ENCODE data around the gene SAMD11. TPM values are rescaled to one million over a fixed set of nuclear protein-coding genes. Genes with fewer than 3 reads are reported as not detected.
"Not testable (repeated sequence)": the region's sequence is repeated elsewhere in the genome, so short reads cannot be mapped to it uniquely, and the experiment has no call there.

The SAMD11 gene
- total RNA-seq, 1 donor, result not detected

- no peaks in the 10 kb centered on the region for H3K9me3 ChIP-seq (ENCODE audit: low read depth, low read length)
- no peak overlapping the region for H3K4me3 ChIP-seq (ENCODE audit: low read length)
- H3K27me3 ChIP-seq (ENCODE audit: insufficient read depth, low read length), result peaks cover 29% of the 10 kb centered on the region
- peaks cover 11% of the 10 kb centered on the region for H3K4me1 ChIP-seq (ENCODE audit: insufficient read depth, low read length)
These were observed 17.4 kb downstream of the SAMD11 start for GRCh38 chr1:941015-941587.

GRCh38 chr1:941588-942383 lies 18.1 kb downstream of the SAMD11 start:
- H3K9me3 ChIP-seq (ENCODE audit: low read depth, low read length), result no peaks in the 10 kb centered on the region
- H3K4me3 ChIP-seq (ENCODE audit: low read length), result no peak overlapping the region
- peaks cover 29% of the 10 kb centered on the region for H3K27me3 ChIP-seq (ENCODE audit: insufficient read depth, low read length)
- H3K4me1 ChIP-seq (ENCODE audit: insufficient read depth, low read length), result peaks cover 11% of the 10 kb centered on the region

GRCh38 chr1:942411-942821 lies 18.7 kb downstream of the SAMD11 start:
- Histone ChIP-seq H3K9me3 (ENCODE audit: low read depth, low read length) (no peaks in the 10 kb centered on the region), H3K4me3 (ENCODE audit: low read length) (no peak overlapping the region), H3K27me3 (ENCODE audit: insufficient read depth, low read length) (peaks cover 29% of the 10 kb centered on the region), H3K4me1 (ENCODE audit: insufficient read depth, low read length) (peaks cover 11% of the 10 kb centered on the region)

GRCh38 chr1:942864-943533 lies 19.3 kb downstream of the SAMD11 start:
- Histone ChIP-seq H3K4me1 (ENCODE audit: insufficient read depth, low read length) (peaks cover 11% of the 10 kb centered on the region), H3K4me3 (ENCODE audit: low read length) (no peak overlapping the region), H3K27me3 (ENCODE audit: insufficient read depth, low read length) (peaks cover 29% of the 10 kb centered on the region), H3K9me3 (ENCODE audit: low read depth, low read length) (no peaks in the 10 kb centered on the region)

GRCh38 chr1:943545-944340 lies 20.0 kb downstream of the SAMD11 start:
- H3K4me3 ChIP-seq (ENCODE audit: low read length), result no peak overlapping the region
- no peaks in the 10 kb centered on the region for H3K9me3 ChIP-seq (ENCODE audit: low read depth, low read length)
- peaks cover 27% of the 10 kb centered on the region for H3K27me3 ChIP-seq (ENCODE audit: insufficient read depth, low read length)
- H3K4me1 ChIP-seq (ENCODE audit: insufficient read depth, low read length), result peaks cover 11% of the 10 kb centered on the region

- H3K4me3 ChIP-seq (ENCODE audit: low read length), result no peak overlapping the region
- H3K9me3 ChIP-seq (ENCODE audit: low read depth, low read length), result no peaks in the 10 kb centered on the region
- H3K27me3 ChIP-seq (ENCODE audit: insufficient read depth, low read length), result peaks cover 21% of the 10 kb centered on the region
- H3K4me1 ChIP-seq (ENCODE audit: insufficient read depth, low read length), result peaks cover 11% of the 10 kb centered on the region
These were observed 20.9 kb downstream of the SAMD11 start for GRCh38 chr1:944341-945325.

- Histone ChIP-seq H3K4me3 (ENCODE audit: low read length) (no peak overlapping the region), H3K4me1 (ENCODE audit: insufficient read depth, low read length) (peaks cover 5% of the 10 kb centered on the region), H3K27me3 (ENCODE audit: insufficient read depth, low read length) (peaks cover 12% of the 10 kb centered on the region), H3K9me3 (ENCODE audit: low read depth, low read length) (no peaks in the 10 kb centered on the region)
These were observed 22.2 kb downstream of the SAMD11 start for GRCh38 chr1:945688-946556.

- H3K4me1 ChIP-seq (ENCODE audit: insufficient read depth, low read length); H3K27me3 ChIP-seq (ENCODE audit: insufficient read depth, low read length); H3K9me3 ChIP-seq (ENCODE audit: low read depth, low read length); H3K4me3 ChIP-seq (ENCODE audit: low read length): not testable (repeated sequence)
These were observed 23.1 kb downstream of the SAMD11 start for GRCh38 chr1:946811-947210.

GRCh38 chr1:947958-948357 lies 24.2 kb downstream of the SAMD11 start:
- H3K27me3 ChIP-seq (ENCODE audit: insufficient read depth, low read length), result peaks cover 3% of the 10 kb centered on the region
- no peak overlapping the region for H3K4me3 ChIP-seq (ENCODE audit: low read length)
- no peaks in the 10 kb centered on the region for H3K9me3 ChIP-seq (ENCODE audit: low read depth, low read length)
- H3K4me1 ChIP-seq (ENCODE audit: insufficient read depth, low read length), result no peaks in the 10 kb centered on the region

GRCh38 chr1:950268-950667 lies 26.5 kb downstream of the SAMD11 start:
- Histone ChIP-seq H3K9me3 (ENCODE audit: low read depth, low read length) (no peaks in the 10 kb centered on the region), H3K4me3 (ENCODE audit: low read length) (no peak overlapping the region), H3K27me3 (ENCODE audit: insufficient read depth, low read length) (no peaks in the 10 kb centered on the region), H3K4me1 (ENCODE audit: insufficient read depth, low read length) (no peaks in the 10 kb centered on the region)

- Histone ChIP-seq H3K9me3 (ENCODE audit: low read depth, low read length) (no peaks in the 10 kb centered on the region), H3K4me1 (ENCODE audit: insufficient read depth, low read length) (peaks cover 4% of the 10 kb centered on the region), H3K4me3 (ENCODE audit: low read length) (no peak overlapping the region), H3K27me3 (ENCODE audit: insufficient read depth, low read length) (no peaks in the 10 kb centered on the region)
These were observed 27.2 kb downstream of the SAMD11 start for GRCh38 chr1:950881-951280.

- H3K9me3 ChIP-seq (ENCODE audit: low read depth, low read length), result no peaks in the 10 kb centered on the region
- H3K27me3 ChIP-seq (ENCODE audit: insufficient read depth, low read length), result no peaks in the 10 kb centered on the region
- H3K4me1 ChIP-seq (ENCODE audit: insufficient read depth, low read length), result peaks cover 4% of the 10 kb centered on the region
- H3K4me3 ChIP-seq (ENCODE audit: low read length), result no peak overlapping the region
These were observed 27.6 kb downstream of the SAMD11 start for GRCh38 chr1:951364-951763.

GRCh38 chr1:952201-952600 lies 28.5 kb downstream of the SAMD11 start:
- H3K4me1 ChIP-seq (ENCODE audit: insufficient read depth, low read length), result peaks cover 9% of the 10 kb centered on the region
- no peaks in the 10 kb centered on the region for H3K9me3 ChIP-seq (ENCODE audit: low read depth, low read length)
- H3K27me3 ChIP-seq (ENCODE audit: insufficient read depth, low read length), result no peaks in the 10 kb centered on the region
- no peak overlapping the region for H3K4me3 ChIP-seq (ENCODE audit: low read length)
